H1 (cell line): ENCODE results near the gene BOK. TPM values are rescaled to one million over a fixed set of nuclear protein-coding genes. Genes with fewer than 3 reads are reported as not detected.
A peak's percentile ranks its signal among the peaks of the same experiment; 100 is the strongest.

Source experiments
- CTCF ChIA-PET: fragments of 300-600 bp; sonication (Branson Sonifier 250); formaldehyde crosslinking; loops from one replicate; lab custom pipeline; 2021; ENCODE audit not compliant: partially characterized antibody; lab: Charles Lee
- POLR2A ChIA-PET: fragments of 300-600 bp; sonication (Branson Sonifier 250); formaldehyde crosslinking; loops from one replicate; lab custom pipeline; 2021; ENCODE audit warnings: inconsistent platforms; ENCODE audit not compliant: partially characterized antibody; lab: Charles Lee
- DNase-seq, 2 experiments: peaks; one replicate each; pipeline versions ENCODE4 v3.0.0 to v3.0.0-alpha.2; 2010 to 2022; ENCODE audit warnings: low spot score in 2 of 2, low read depth in 1 of 2, mixed read lengths in 1 of 2
- FAIRE-seq: peaks from 2 replicates; lab custom pipeline; 2011; peaks lifted over from hg19 to GRCh38; lab: Jason Lieb, UNC
- H2AFZ ChIP-seq: 2 replicates; pipeline ENCODE4 v1.8.1; 2012; ENCODE audit warnings: low read length, inconsistent platforms
- H2AK5ac ChIP-seq: 2 replicates; pipeline ENCODE4 v1.6.1; 2013; ENCODE audit warnings: low read depth, low read length
- H2BK120ac ChIP-seq: replicated peaks from 2 replicates; pipeline ENCODE3; 2013; ENCODE audit warnings: low read depth, low read length, inconsistent platforms
- H2BK12ac ChIP-seq: 2 replicates; pipeline ENCODE4 v1.6.1; 2013; ENCODE audit warnings: low read depth, low read length
- H2BK15ac ChIP-seq: 2 replicates; pipeline ENCODE4 v1.6.1; 2013; ENCODE audit warnings: low read length
- H2BK20ac ChIP-seq: 2 replicates; pipeline ENCODE4 v1.6.1; 2013; ENCODE audit warnings: low read length
- H2BK5ac ChIP-seq: 2 replicates; pipeline ENCODE4 v1.6.1; 2013; ENCODE audit warnings: low read depth, low read length
- H3K14ac ChIP-seq: 2 replicates; pipeline ENCODE4 v1.6.1; 2013; ENCODE audit warnings: inconsistent platforms; ENCODE audit not compliant: insufficient read length
- H3K18ac ChIP-seq: 2 replicates; pipeline ENCODE4 v1.6.1; 2013; ENCODE audit warnings: low read length; ENCODE audit errors: extremely low read depth
- H3K23ac ChIP-seq: 2 replicates; pipeline ENCODE4 v1.6.1; 2013; ENCODE audit warnings: inconsistent platforms; ENCODE audit not compliant: insufficient read length
- H3K23me2 ChIP-seq: 2 replicates; pipeline ENCODE4 v1.6.1; 2013; ENCODE audit warnings: low read depth, low read length
- H3K27ac ChIP-seq: 2 replicates; pipeline ENCODE4 v1.6.1; 2011; ENCODE audit warnings: low read depth, low read length, inconsistent platforms
- H3K27me3 ChIP-seq, 4 experiments: replicated peaks in 1 of 4; 1 replicate in 1 of 4; 2 replicates in 3 of 4; pipeline versions ENCODE4 v1.6.1 to v1.8.1; 2011 to 2013; ENCODE audit warnings: low read length in 3 of 4, mild to moderate bottlenecking in 3 of 4, inconsistent platforms in 2 of 4, mixed read lengths in 2 of 4, moderate library complexity in 1 of 4; ENCODE audit not compliant: control insufficient read depth in 3 of 4, insufficient read depth in 3 of 4; ENCODE audit errors: extremely low read depth in 1 of 4
- H3K36me3 ChIP-seq, 4 experiments: 2 replicates each; pipeline versions ENCODE4 v1.6.1 to v1.8.1; 2011 to 2013; ENCODE audit warnings: mild to moderate bottlenecking in 4 of 4, low read length in 3 of 4, moderate library complexity in 2 of 4, control low read depth in 1 of 4, inconsistent platforms in 1 of 4; ENCODE audit not compliant: insufficient read depth in 4 of 4, control insufficient read depth in 2 of 4
- H3K4ac ChIP-seq: replicated peaks from 2 replicates; pipeline ENCODE3; 2013; ENCODE audit warnings: low read length, low read depth, mixed read lengths, inconsistent platforms; ENCODE audit not compliant: insufficient read length
- H3K4me1 ChIP-seq, 4 experiments: replicated peaks in 1 of 4; 1 replicate in 1 of 4; 2 replicates in 3 of 4; pipeline versions ENCODE4 v1.6.1 to v1.8.1; 2011 to 2013; ENCODE audit warnings: low read length in 3 of 4, inconsistent platforms in 2 of 4, mixed read lengths in 1 of 4; ENCODE audit not compliant: insufficient read depth in 4 of 4, control insufficient read depth in 3 of 4
- H3K4me2 ChIP-seq, 2 experiments: 2 replicates each; pipeline versions ENCODE4 v1.6.1 to v1.8.1; 2011 to 2013; ENCODE audit warnings: low read depth in 2 of 2, low read length in 2 of 2, control low read depth in 1 of 2, inconsistent platforms in 1 of 2, mild to moderate bottlenecking in 1 of 2; ENCODE audit not compliant: insufficient read depth in 1 of 2
- H3K4me3 ChIP-seq, 4 experiments: fragments of 200-600, 300-600 bp in 1 of 4; sonication (generic), shearing (Covaris generic), sonication (Bioruptor Twin) in 1 of 4; 2 replicates each; pipeline versions ENCODE4 v1.5.1 to v1.8.1; 2011 to 2016; ENCODE audit warnings: low read length in 4 of 4, low read depth in 3 of 4, control low read depth in 2 of 4, inconsistent platforms in 2 of 4, mild to moderate bottlenecking in 2 of 4, mixed read lengths in 1 of 4, moderate library complexity in 1 of 4; ENCODE audit not compliant: insufficient read depth in 2 of 4; ENCODE audit errors: extremely low read depth in 1 of 4
- H3K56ac ChIP-seq: replicated peaks from 2 replicates; pipeline ENCODE3; 2013; ENCODE audit warnings: low read depth, mild to moderate bottlenecking, mixed read lengths, low read length, inconsistent platforms; ENCODE audit not compliant: insufficient read length
- H3K79me1 ChIP-seq: 2 replicates; pipeline ENCODE4 v1.6.1; 2013; ENCODE audit warnings: low read depth, low read length, control low read depth
- H3K79me2 ChIP-seq, 2 experiments: 2 replicates each; pipeline versions ENCODE4 v1.6.1 to v1.8.1; 2012 to 2013; ENCODE audit warnings: low read length in 2 of 2, mild to moderate bottlenecking in 2 of 2, inconsistent platforms in 1 of 2; ENCODE audit not compliant: insufficient read depth in 2 of 2, control insufficient read depth in 1 of 2
- H3K9ac ChIP-seq, 4 experiments: replicated peaks in 1 of 4; 1 replicate in 1 of 4; 2 replicates in 3 of 4; pipeline versions ENCODE4 v1.6.1 to v1.8.1; 2011 to 2013; ENCODE audit warnings: low read depth in 3 of 4, low read length in 3 of 4, control low read depth in 2 of 4, mild to moderate bottlenecking in 2 of 4, moderate library complexity in 2 of 4, inconsistent platforms in 1 of 4; ENCODE audit errors: extremely low read depth in 1 of 4
- H3K9me3 ChIP-seq, 2 experiments: 2 replicates each; pipeline versions ENCODE4 v1.6.1 to v1.8.1; 2012 to 2013; ENCODE audit warnings: mild to moderate bottlenecking in 2 of 2, moderate library complexity in 2 of 2, control low read depth in 1 of 2, inconsistent platforms in 1 of 2, low read depth in 1 of 2, low read length in 1 of 2, mixed read lengths in 1 of 2; ENCODE audit not compliant: insufficient read depth in 2 of 2
- H4K20me1 ChIP-seq, 2 experiments: replicated peaks in 1 of 2; 2 replicates each; pipeline versions ENCODE3 to v1.8.1; 2011 to 2013; ENCODE audit warnings: inconsistent platforms in 2 of 2, low read length in 2 of 2, mild to moderate bottlenecking in 1 of 2; ENCODE audit not compliant: insufficient read depth in 2 of 2, control insufficient read depth in 1 of 2
- H4K5ac ChIP-seq: 2 replicates; pipeline ENCODE4 v1.6.1; 2013; ENCODE audit warnings: low read length, low read depth, mixed read lengths, inconsistent platforms; ENCODE audit not compliant: insufficient read length
- H4K8ac ChIP-seq: 2 replicates; pipeline ENCODE4 v1.8.0; 2013; ENCODE audit warnings: mild to moderate bottlenecking, moderate library complexity, low read length, inconsistent platforms; ENCODE audit not compliant: insufficient read depth; ENCODE audit errors: extremely low read depth
- H4K91ac ChIP-seq: replicated peaks from 2 replicates; pipeline ENCODE3; 2013; ENCODE audit warnings: low read length, mixed read lengths, inconsistent platforms; ENCODE audit not compliant: insufficient read length
- BACH1 ChIP-seq: IDR thresholded peaks from 2 replicates; pipeline ENCODE4 v1.6.1; 2012; ENCODE audit warnings: low read length, improper control_type of control experiment
- CHD2 ChIP-seq: IDR thresholded peaks from 2 replicates; pipeline ENCODE4 v1.6.1; 2012; ENCODE audit warnings: low read length, improper control_type of control experiment
- KDM5A ChIP-seq: fragments of 200-600 bp; IDR thresholded peaks from 2 replicates; pipeline ENCODE4 v1.7.1; 2012; ENCODE audit warnings: mild to moderate bottlenecking, low read length, inconsistent platforms, mixed read lengths
- RAD21 ChIP-seq, 2 experiments: IDR thresholded peaks in 1 of 2; conservative IDR thresholded peaks in 1 of 2; 2 replicates each; pipeline ENCODE4 v1.6.1; 2011; ENCODE audit warnings: low read depth in 2 of 2, low read length in 2 of 2, improper control_type of control experiment in 1 of 2, inconsistent platforms in 1 of 2, mild to moderate bottlenecking in 1 of 2, moderate library complexity in 1 of 2
- RFX5 ChIP-seq: IDR thresholded peaks from 2 replicates; pipeline ENCODE4 v1.6.1; 2011; ENCODE audit warnings: low read depth, low read length, improper control_type of control experiment, borderline replicate concordance
- SP1 ChIP-seq: IDR thresholded peaks from 2 replicates; pipeline ENCODE4 v1.6.1; 2011; ENCODE audit warnings: low read depth, low read length
- SP2 ChIP-seq: IDR thresholded peaks from 2 replicates; pipeline ENCODE4 v1.6.1; 2012; ENCODE audit warnings: mild to moderate bottlenecking, low read length, inconsistent platforms
- TAF1 ChIP-seq: IDR thresholded peaks from 2 replicates; pipeline ENCODE4 v1.6.1; 2011; ENCODE audit warnings: mild to moderate bottlenecking, low read depth, low read length
- TBP ChIP-seq: IDR thresholded peaks from 2 replicates; pipeline ENCODE4 v1.6.1; 2011; ENCODE audit warnings: low read depth, low read length, improper control_type of control experiment
- TCF12 ChIP-seq: IDR thresholded peaks from 2 replicates; pipeline ENCODE4 v1.6.1; 2011; ENCODE audit warnings: low read depth, mild to moderate bottlenecking, low read length
- WGBS, 2 experiments: shearing (Covaris generic) in 1 of 2; methylation state at CpG; one replicate each; pipeline versions ENCODE4 v1.1.6 to v1.1.7; 2013 to 2015; ENCODE audit warnings: low lambda C conversion rate in 2 of 2, mixed read lengths in 2 of 2, inconsistent platforms in 1 of 2, low coverage in 1 of 2, missing lambda C conversion rate in 1 of 2; ENCODE audit not compliant: insufficient replicate concordance in 2 of 2, insufficient coverage in 1 of 2, insufficient read length in 1 of 2; ENCODE audit errors: extremely low coverage in 1 of 2, missing lambda C conversion rate in 1 of 2; 5-methylcytosine and 5-hydroxymethylcytosine counted together
- polyA plus RNA-seq, 7 experiments: library from polyadenylated mRNA; depleted of rRNA in 3 of 7; stranded (reverse) in 5 of 7; unstranded in 2 of 7; fragments of >200 nt in 5 of 7; fragments of 200-250 nt in 2 of 7; gene quantifications; 1 replicate in 5 of 7; 2 replicates in 1 of 7; 4 replicates in 1 of 7; pipeline versions ENCODE4 v1.2.1 to v1.2.3, GENCODE V29; 2011 to 2013; ENCODE audit warnings: missing spikeins in 2 of 7, mixed read lengths in 2 of 7
- total RNA-seq: library from RNA; stranded (reverse); fragmentation: NEBNext Ultra II Directional; extraction: Animal tissue kit (Norgen Biotek cat#: 25700); gene quantifications from 2 replicates; pipeline ENCODE4 v1.2.1, GENCODE V29; 2021
- TF ChIP-seq, protein P1 (sequence below): IDR thresholded peaks from 2 replicates; pipeline ENCODE4 v1.6.1; 2012; ENCODE audit warnings: inconsistent platforms

Gene BOK
- total and polyA plus RNA-seq, 2 of the 8 experiments (the other 6 are each of a cell fraction or from before 2014, with no cell fraction given): 33.7 to 37.6 TPM

DNA sequence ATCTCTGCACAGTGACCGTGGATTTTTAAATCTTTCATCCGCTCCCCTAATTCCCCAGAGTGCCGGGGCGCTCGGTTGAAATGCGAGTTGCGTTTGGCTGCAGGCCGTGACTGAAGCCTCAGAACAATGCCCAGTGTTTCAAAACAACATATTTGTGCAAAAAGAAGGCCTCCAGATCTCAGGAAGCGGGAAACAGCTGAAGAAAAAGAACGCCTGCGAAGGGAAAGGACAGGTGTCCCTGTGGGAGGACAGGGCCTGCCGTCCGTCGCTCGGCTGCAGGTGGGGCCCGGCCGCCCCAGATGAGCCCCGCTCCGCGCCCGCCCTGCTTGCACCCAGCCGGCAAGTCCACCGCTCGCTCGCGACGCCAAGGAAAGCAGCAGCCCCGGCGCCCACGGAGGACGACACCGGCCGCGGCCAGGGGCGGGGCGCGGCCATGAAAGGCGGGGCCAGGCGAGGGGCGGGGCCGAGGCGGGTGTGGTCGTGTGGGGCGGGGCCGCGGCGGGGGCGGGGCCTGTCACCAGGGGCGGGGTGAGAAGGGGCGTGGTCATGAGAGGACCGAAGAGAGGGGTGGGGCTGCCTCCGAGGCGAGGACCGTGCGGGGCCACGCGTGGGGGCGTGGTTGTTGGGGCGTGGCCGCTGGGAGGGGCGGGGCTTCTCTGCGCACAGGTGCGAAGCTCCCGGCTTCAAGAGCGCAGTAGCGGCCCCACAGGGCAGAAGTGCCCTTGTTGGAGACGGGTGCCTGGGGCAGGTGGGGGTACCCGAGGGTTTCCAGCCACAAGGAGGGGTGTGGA, 17.6 kb upstream of the BOK start:
- Histone ChIP-seq H3K9ac (peak overlapping the region in 2 of 4 experiments; percentile 6 to 13; a peak in 4 of 7 replicates), H2AFZ (peak overlapping the region; percentile 70; the same call in 1 of the 2 replicates)
- CTCF ChIA-PET: interaction anchor here (0.7 to 1.6 kb wide), 3 partner anchors 14 to 183 kb away, joined by 3 to 4 read pairs (median 3); no protein-coding TSS in a partner anchor
- TF ChIP-seq KDM5A (no peak), RAD21 (IDR thresholded peaks at IDR 0.05 in 1 of 2, conservative IDR thresholded peaks at IDR 0.05 in 1 of 2; ENCODE audit: low read depth in 2 of 2, low read length in 2 of 2) (peak in 1 of 2 experiments; percentile 12; a peak in 1 of 4 replicates), TCF12 (no peak), SP2 (no peak), SP1 (peak; percentile 63; the same call in 1 of the 2 replicates), RFX5 (no peak), TBP (no peak), BACH1 (peak; percentile 40; the same call in 1 of the 2 replicates), TAF1 (peak; percentile 59; the same call in 1 of the 2 replicates), CHD2 (no peak)
- TF ChIP-seq, protein P1, sequence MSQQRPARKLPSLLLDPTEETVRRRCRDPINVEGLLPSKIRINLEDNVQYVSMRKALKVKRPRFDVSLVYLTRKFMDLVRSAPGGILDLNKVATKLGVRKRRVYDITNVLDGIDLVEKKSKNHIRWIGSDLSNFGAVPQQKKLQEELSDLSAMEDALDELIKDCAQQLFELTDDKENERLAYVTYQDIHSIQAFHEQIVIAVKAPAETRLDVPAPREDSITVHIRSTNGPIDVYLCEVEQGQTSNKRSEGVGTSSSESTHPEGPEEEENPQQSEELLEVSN: peak; percentile 76

More for the DNA sequence above, 17.6 kb upstream of the BOK start:
- H2BK20ac ChIP-seq: no peak overlapping the region
- no peak for FAIRE-seq
- H3K4ac ChIP-seq: no peak overlapping the region
- H3K79me2 ChIP-seq: no peaks in the 10 kb centered on the region
- no peak overlapping the region for H4K5ac ChIP-seq
- no peak overlapping the region for H2BK12ac ChIP-seq
- H3K4me1 ChIP-seq: peaks cover 3 to 10% (median 4%) of the 10 kb centered on the region in 4 experiments
- no peak overlapping the region for H2BK15ac ChIP-seq
- H3K4me3 ChIP-seq: peak overlapping the region; percentile 49 to 64 (median 54)
- DNase-seq: peak; percentile 81 to 99
- H3K14ac ChIP-seq: no peak overlapping the region
- H3K27me3 ChIP-seq: peaks cover 18 to 35% (median 31%) of the 10 kb centered on the region in 4 experiments
- POLR2A ChIA-PET: interaction anchor here (1.1 to 1.7 kb wide), 4 partner anchors 18 to 70 kb away, joined by 3 to 7 read pairs (median 4); partner anchors contain the start of gene BOK
- 15% methylated on average over 50 of the region's 68 CpGs; no CpG with 5 or more reads in 1 of the 2 experiments for WGBS, 2 experiments
- H2AK5ac ChIP-seq: no peak overlapping the region
- H3K79me1 ChIP-seq: no peaks in the 10 kb centered on the region
- H4K91ac ChIP-seq: no peak overlapping the region
- H3K23ac ChIP-seq: no peak overlapping the region
- no peak overlapping the region for H2BK120ac ChIP-seq
- H3K36me3 ChIP-seq: no peaks in the 10 kb centered on the region
- no peaks in the 10 kb centered on the region for H3K9me3 ChIP-seq
- peaks cover 0 to 5% of the 10 kb centered on the region in 2 experiments for H4K20me1 ChIP-seq
- H3K56ac ChIP-seq: no peak overlapping the region
- H3K23me2 ChIP-seq: peaks cover 17% of the 10 kb centered on the region; the same call in 1 of the 2 replicates
- H3K18ac ChIP-seq: no peak overlapping the region
- H3K4me2 ChIP-seq: peak overlapping the region; percentile 77 to 83
- H4K8ac ChIP-seq: peak overlapping the region; percentile 73; the same call in 1 of the 2 replicates
- H3K27ac ChIP-seq: no peak overlapping the region
- no peak overlapping the region for H2BK5ac ChIP-seq
